Right kidney (tissue), 1 donor: ENCODE measurements around the gene PLXNA2.

Experiments used
- DNase-seq: peaks from one replicate; pipeline ENCODE4 v3.0.0-alpha.2; 2016

PLXNA2 gene

GRCh38 chr1:208061632-208062031 lies 182.6 kb downstream of the PLXNA2 start:
- no peak for DNase-seq

GRCh38 chr1:208061118-208061517 lies 183.1 kb downstream of the PLXNA2 start:
- no peak for DNase-seq

- DNase-seq, result no peak
Observed at GRCh38 chr1:208060215-208060869, 183.8 kb downstream of the PLXNA2 start.

- DNase-seq, result no peak
Observed at GRCh38 chr1:208059409-208060001, 184.7 kb downstream of the PLXNA2 start.

DNA sequence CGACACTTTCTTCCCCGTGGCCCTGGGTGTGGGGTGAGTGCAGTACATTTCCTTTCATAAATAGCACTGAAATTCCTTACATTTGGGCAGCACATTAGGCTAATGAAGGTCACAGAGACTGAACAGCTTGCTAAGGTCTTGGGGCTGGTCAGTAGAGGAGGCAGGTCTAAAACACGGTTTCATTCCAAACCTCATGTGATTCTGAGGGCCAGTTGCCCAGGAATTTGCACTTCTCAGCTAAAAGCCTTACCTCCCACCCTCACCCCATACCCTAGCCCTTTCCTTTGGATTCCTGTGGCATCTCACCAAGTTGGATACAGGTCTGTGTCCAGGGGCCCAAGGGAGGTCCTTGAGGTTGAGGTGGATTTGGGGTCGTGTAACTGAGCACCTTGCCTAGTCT lies 185.4 kb downstream of the PLXNA2 start:
- DNase-seq, result no peak

DNA sequence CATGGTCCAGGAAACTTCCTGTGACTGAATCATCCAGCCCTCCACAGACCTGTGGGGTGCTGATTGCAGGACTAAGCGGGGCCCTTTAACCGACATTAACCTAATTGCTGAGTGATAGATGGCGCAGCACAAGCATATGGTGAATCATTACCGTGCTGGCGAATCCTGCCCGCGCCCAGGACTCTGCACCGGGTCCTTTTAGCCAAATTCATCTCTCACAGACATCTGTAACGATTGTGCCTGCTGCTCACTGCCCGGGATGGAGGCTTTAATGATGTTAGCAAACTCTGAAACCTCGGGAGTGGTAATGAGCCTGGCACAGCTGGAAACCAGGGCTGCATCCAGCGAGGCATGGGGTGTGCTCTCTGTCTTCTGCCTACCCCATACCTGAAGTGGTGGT lies 185.9 kb downstream of the PLXNA2 start:
- DNase-seq, result no peak

DNA sequence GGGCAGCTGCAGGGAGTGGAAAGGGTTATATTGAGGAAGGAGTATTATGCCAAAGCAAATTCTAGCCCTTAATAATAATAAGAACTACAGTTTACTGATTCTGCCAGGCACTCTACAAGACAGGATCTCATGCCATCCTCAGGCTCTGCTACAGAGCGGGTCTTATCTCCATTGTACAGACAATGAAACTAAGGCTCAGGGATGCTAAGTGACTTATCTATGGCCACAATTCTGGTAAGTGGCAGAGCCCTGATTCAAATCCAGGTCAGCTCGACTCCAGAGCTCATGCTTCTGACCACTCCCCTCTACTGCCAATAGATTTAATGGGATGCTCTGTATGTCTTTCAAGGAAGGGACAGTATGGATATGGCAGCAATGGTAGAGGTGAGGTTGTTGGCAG lies 187.1 kb downstream of the PLXNA2 start:
- DNase-seq, result no peak

GRCh38 chr1:208055535-208055934 lies 188.6 kb downstream of the PLXNA2 start:
- DNase-seq, result no peak

GRCh38 chr1:208054911-208055379 lies 189.2 kb downstream of the PLXNA2 start:
- no peak for DNase-seq

GRCh38 chr1:208054485-208054884 lies 189.7 kb downstream of the PLXNA2 start:
- DNase-seq, result no peak

DNA sequence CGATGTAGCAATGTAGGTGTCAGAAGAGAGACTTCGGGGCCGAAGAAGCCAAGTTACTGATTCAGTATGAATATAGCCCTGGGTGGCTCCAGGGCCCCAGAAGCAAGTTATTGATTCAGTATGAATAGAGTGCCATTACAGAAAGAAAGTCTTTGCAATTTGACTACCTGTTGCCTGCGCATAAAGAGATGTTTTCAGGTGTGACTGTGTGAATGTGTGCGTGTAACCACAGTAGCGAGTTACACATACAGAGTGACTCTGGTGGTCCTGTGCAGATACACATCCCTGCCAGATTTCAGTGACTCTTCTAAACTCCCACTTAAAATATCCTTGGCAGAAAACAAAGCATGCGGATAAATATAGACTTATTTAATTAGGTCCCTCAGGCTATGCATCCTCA lies 190.5 kb downstream of the PLXNA2 start:
- no peak for DNase-seq

DNA sequence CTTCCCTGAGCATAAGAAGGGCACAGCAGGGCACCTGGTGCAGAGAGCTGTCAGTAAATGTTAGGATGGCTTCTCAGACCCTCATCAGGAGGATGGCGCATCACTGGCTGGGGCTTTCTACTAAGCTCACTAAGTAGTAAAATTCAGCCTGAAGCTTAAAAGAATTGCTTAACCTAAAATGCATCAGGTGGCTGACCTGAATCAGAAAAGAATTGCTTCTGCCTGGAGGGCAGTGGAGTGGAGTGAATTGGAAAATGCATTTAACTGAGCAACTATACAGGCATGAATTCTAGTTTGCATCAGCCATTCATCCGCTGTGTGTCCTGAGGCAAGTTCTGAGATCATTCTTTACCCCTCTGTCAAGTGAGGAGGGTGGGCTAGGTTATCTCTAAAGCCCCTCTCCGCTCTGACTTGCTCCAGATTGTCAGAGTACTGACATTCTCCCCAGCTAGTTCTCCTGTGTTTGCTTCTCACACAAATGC lies 191.2 kb downstream of the PLXNA2 start:
- no peak for DNase-seq

- no peak for DNase-seq
Observed at GRCh38 chr1:208052135-208052534, 192.0 kb downstream of the PLXNA2 start.

- no peak for DNase-seq
Observed at GRCh38 chr1:208051651-208052050, 192.5 kb downstream of the PLXNA2 start.

GRCh38 chr1:208048904-208049303 lies 195.3 kb downstream of the PLXNA2 start:
- no peak for DNase-seq

DNA sequence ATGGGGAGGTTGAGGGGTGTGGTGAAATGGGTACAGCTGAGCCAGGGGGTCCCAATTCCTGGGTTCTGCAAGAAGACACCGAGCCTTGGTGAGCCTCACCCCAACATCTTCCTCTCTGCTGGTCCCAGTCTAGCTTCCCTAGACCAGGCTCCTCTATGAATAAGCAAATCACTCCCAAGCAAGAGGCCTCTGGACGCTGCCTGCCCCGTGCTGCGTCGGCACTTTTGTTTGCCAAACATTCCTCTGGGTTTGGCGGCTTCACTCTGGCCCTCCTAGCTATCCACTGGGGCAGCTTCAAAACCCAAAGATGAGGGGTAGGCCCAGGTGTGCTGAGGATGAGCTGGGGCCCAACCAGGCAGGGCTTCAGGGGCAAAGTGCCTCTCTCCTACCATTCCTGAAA lies 196.2 kb downstream of the PLXNA2 start:
- no peak for DNase-seq

DNA sequence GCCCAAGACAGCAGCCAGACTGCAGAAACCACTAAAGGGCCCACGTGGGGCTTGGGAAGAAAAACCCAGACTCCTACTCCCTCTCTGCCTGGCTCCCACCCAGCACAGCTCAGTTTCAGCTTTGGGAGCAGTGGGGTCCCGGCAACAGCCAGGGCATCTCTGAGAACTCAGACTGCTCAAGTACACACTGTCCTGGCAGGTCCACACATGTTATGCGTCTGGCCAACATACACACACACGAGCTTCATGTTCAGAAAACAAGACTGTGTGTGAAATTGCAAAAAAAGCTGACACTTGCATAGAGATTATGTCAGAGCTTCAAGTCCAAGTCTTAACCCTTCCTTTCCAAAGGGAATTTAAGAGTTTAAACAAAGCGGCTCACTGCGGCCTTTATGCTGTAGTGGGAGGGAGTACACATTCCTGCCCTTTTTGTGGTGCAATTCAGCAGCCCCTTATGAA lies 196.7 kb downstream of the PLXNA2 start:
- DNase-seq, result no peak

DNA sequence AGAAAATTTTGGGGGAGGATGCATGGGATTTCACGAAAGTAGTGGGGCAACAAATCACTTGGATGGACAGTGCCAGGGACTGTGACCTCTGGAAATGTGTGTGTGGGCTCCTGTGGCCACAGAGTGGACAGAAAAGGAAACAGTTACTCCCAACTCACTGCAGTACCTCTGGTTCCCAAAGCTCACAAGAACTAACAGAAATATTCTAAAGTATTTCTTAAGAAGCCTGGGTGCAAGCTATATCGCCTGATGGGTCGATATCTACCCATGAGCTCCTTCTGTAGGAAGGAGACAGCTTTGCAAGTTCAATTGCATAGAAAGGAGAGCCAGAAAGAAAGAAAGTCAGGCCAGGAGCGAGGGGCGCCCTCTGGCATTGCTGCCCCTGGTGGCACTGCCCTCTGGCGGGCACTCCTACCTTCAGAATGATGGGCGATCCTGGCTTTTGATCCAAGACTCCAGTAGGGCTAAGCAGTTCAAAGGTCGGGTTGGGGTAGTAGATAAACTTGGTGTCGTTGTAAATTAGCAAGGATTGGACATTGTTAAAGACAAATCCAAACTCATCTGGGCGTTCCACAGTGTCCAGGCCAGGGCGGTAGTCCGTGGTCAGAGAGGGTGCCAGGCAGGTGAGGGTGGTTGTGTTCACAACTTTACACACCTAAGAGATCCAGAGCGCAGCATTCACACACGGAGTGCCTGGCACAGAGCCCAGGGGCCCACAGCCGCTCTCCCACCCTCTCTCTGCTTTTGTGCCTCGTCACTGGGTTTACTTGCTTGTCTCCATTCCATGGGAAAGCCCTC lies 198.5 kb downstream of the PLXNA2 start:
- no peak for DNase-seq

- no peak for DNase-seq
Observed at GRCh38 chr1:208044589-208045462, 199.4 kb downstream of the PLXNA2 start.

DNA sequence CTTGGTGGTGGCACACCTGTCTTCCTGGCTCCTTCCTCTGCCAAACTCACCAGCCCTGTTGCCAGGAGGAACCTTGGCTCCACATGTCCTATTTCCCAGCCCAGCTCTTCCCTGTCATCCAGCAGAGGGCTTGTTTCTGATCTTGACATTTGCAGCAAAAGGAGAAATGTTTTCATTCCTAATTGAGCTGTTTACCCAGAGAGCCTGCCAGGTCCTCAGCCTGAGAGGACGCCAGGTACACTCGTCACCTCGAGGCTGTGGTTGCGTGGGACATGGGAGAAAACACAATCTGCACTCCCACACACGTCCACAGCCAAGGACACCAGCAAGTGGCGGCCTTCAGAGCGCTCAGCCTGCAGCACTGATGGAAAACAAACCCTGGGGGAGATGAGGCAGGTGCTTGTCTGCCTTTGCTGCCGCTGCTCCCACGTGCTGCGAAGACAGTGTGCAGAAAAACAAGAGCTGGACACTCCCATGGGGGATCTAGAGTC lies 200.4 kb downstream of the PLXNA2 start:
- no peak for DNase-seq

GRCh38 chr1:208042868-208043267 lies 201.3 kb downstream of the PLXNA2 start:
- no peak for DNase-seq

DNA sequence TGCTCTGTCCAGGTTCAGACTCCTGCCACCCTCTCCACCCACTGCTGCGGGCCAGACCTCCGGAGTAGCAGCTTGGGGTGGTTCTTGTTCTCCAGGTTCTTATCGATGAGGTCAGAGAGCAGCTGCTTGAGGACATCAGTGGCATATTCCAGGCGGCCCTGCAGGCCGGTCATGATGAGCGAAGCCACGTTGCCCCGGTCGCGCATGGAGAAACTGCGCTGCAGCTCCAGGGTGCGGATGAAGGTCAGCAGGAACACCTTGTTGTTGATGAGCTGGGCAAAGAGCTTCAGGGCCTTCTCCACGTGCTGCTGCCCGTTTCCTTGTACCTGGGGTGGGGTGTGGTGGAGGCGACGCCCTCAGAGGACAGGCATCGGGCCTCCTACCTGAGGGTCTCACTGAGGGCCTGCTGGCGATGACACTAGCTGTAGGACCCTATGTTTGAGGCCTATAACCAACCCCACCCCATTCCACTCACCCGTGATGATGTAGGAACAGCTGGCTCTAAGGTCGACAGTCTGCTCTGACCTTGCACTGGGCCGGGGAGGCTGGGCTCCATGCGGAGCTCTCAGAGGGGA lies 202.1 kb downstream of the PLXNA2 start:
- no peak for DNase-seq
